Lower lobe of right lung (tissue), 2 donors: ENCODE data around the gene SOCS6. TPM values are rescaled to one million over a fixed set of nuclear protein-coding genes. Genes with fewer than 3 reads are reported as not detected.

Experiments
- ATAC-seq, 2 donors: fragments of 200-7000 bp; cut with Tn5 transposase; one replicate each; pipeline ENCODE4 v1.9.1; 2020 to 2022; ENCODE audit warnings: mild to moderate bottlenecking in 2 of 2, moderate library complexity in 2 of 2
- DNase-seq: peaks from one replicate; pipeline ENCODE4 v3.0.0-alpha.2; 2020
- H3K27ac ChIP-seq: fragments of 200-600 bp; one replicate; pipeline ENCODE4 v1.8.0; 2022
- H3K27me3 ChIP-seq: fragments of 200-600 bp; one replicate; pipeline ENCODE4 v1.8.0; 2022; ENCODE audit warnings: low read depth
- H3K36me3 ChIP-seq: fragments of 200-600 bp; one replicate; pipeline ENCODE4 v1.8.0; 2022; ENCODE audit warnings: mild to moderate bottlenecking
- H3K4me1 ChIP-seq: fragments of 200-600 bp; one replicate; pipeline ENCODE4 v1.8.0; 2022
- H3K4me3 ChIP-seq: fragments of 200-600 bp; one replicate; pipeline ENCODE4 v1.8.0; 2022; ENCODE audit warnings: mild to moderate bottlenecking
- H3K9me3 ChIP-seq: fragments of 200-600 bp; one replicate; pipeline ENCODE4 v1.8.0; 2022
- intact Hi-C: fragments of 100-400 bp; cut with DNase I; formaldehyde crosslinking; loops from one replicate; pipeline ENCODE4 v1.11.0; 2022
- total RNA-seq: library from RNA; stranded (reverse); fragmentation: NEBNext Ultra II Directional; extraction: Animal tissue kit (Norgen Biotek cat#: 25700); gene quantifications from one replicate; pipeline ENCODE4 v1.2.1, GENCODE V29; 2021
- TF ChIP-seq, protein P1 (sequence below): fragments of 200-600 bp; IDR thresholded peaks from one replicate; pipeline ENCODE4 v1.8.0; 2022; ENCODE audit warnings: antibody characterized with exemption, mild to moderate bottlenecking
- donor health status: DM: no; HTN: yes; CAD: no; lungs with severe emphysema.

Gene SOCS6
- total RNA-seq, 1 donor from 2014 or later = 24.8 TPM

DNA sequence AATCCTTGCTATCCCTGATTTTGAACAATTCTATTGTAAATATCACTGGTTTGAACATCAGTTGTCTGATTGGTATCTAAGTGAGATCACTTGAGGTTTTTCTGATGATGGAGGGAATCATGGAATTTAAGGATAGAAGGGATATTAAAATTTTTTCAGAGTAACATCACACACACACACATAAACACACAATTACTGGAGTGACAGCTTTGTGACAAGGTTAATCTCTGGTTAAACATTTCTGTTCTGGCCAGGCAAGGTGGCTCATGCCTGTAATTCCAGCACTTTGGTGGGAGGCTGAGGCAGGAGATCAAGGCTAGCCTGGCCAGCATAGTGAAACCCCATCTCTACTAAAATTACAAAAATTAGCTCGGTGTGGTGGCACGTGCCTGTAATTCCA lies 85.3 kb downstream of the SOCS6 start:
- no peaks in the 10 kb centered on the region for H3K27me3 ChIP-seq
- no peak for DNase-seq

DNA sequence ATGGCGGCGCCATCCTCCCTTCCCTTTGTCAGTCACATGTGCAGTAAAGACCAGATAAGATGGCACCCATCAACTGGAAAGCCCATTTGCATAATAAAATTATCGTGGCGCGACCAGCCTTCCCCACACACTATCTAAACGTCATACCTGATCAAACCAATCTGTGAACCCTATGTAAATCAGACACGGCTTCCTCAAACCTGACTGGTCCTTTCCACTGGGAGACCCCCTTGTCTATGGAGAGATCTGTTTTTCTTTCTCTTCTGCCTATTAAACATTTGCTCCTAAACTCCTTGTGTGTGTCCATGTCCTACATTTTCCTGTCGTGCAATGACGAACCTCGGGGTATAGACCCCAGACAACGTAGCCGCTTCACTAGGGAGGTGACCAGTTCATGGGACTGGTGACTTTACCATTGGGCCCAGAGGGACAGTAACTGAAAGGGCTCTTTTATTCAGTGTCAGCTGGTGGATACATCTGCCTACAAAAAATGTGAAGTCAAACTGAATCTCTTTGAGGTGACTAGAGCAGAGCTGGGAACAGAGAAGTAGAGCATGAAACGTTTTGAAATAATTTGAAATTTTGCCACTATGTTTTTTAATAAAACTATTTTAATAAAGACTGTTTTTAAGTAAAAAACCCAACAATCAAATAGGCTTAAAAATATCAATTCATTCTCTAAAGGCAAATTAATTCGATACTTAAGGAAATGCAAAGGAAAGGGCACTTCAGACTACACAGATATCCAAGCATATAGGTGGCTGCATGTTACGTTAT lies 87.5 kb downstream of the SOCS6 start:
- no peaks in the 10 kb centered on the region for H3K4me1 ChIP-seq
- H3K27ac ChIP-seq = no peak overlapping the region
- DNase-seq = no peak
- H3K4me3 ChIP-seq = no peak overlapping the region
- no peak for ATAC-seq
- H3K27me3 ChIP-seq = no peaks in the 10 kb centered on the region
- no peaks in the 10 kb centered on the region for H3K9me3 ChIP-seq
- intact Hi-C loops = no loop called here
- TF ChIP-seq, protein P1, sequence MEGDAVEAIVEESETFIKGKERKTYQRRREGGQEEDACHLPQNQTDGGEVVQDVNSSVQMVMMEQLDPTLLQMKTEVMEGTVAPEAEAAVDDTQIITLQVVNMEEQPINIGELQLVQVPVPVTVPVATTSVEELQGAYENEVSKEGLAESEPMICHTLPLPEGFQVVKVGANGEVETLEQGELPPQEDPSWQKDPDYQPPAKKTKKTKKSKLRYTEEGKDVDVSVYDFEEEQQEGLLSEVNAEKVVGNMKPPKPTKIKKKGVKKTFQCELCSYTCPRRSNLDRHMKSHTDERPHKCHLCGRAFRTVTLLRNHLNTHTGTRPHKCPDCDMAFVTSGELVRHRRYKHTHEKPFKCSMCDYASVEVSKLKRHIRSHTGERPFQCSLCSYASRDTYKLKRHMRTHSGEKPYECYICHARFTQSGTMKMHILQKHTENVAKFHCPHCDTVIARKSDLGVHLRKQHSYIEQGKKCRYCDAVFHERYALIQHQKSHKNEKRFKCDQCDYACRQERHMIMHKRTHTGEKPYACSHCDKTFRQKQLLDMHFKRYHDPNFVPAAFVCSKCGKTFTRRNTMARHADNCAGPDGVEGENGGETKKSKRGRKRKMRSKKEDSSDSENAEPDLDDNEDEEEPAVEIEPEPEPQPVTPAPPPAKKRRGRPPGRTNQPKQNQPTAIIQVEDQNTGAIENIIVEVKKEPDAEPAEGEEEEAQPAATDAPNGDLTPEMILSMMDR = no peak
- no peaks in the 10 kb centered on the region for H3K36me3 ChIP-seq

More for the DNA sequence above, 85.3 kb downstream of the SOCS6 start:
- Histone ChIP-seq H3K36me3 (no peaks in the 10 kb centered on the region), H3K4me1 (no peaks in the 10 kb centered on the region), H3K4me3 (no peak overlapping the region), H3K27ac (no peak overlapping the region), H3K9me3 (no peaks in the 10 kb centered on the region)
- intact Hi-C loops = no loop called here
- TF ChIP-seq, protein P1 = no peak
- no peak for ATAC-seq

DNA sequence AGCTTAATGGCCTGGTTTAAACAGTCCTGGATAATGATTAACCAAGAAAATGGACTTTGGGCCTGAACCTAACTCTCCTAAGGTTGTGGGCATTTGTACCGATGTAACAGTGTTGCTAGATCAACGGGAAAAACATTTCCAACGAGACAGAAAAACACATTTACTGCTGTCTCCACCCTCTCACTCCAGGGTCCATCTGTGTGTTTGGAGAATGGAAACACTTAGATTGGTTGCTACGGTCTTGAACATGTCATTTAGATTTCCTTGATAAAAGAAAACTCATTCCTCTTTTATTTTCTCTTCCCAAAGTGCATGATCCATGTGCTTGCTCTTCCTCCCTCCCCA lies 88.0 kb downstream of the SOCS6 start:
- H3K4me1 ChIP-seq = no peaks in the 10 kb centered on the region
- intact Hi-C loops = no loop called here
- H3K36me3 ChIP-seq = no peaks in the 10 kb centered on the region
- ATAC-seq (no peak), DNase-seq (no peak)
- TF ChIP-seq, protein P1 = no peak
- no peak overlapping the region for H3K4me3 ChIP-seq
- H3K27me3 ChIP-seq = no peaks in the 10 kb centered on the region
- H3K9me3 ChIP-seq = no peaks in the 10 kb centered on the region
- no peak overlapping the region for H3K27ac ChIP-seq

DNA sequence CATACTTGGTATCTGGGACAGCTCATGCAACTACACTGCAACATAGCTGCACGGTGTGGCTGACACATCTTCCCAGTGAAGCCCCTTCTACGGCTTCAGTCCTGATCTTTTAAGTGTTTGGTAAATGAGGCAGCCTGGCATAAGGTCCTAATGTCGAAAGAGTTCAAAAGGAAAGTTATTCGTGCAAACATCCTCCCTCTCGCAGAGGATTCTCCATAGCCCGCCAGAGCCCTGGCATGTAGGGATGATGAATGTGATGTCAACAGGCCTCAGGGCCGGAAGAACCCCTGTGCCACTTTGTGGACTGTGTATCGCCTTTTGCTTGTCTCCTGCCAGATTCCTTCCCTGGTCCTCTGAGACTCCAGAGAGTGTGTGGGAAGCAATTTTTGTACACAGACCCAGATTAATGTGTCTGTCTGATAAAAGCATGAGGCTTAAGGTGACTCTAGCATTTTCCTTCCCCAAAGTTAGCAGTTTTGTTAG lies 88.5 kb downstream of the SOCS6 start:
- Histone ChIP-seq H3K27ac (no peak overlapping the region), H3K9me3 (no peaks in the 10 kb centered on the region), H3K27me3 (no peaks in the 10 kb centered on the region), H3K4me3 (no peak overlapping the region), H3K4me1 (no peaks in the 10 kb centered on the region), H3K36me3 (no peaks in the 10 kb centered on the region)
- TF ChIP-seq, protein P1 = no peak
- DNase-seq = no peak
- intact Hi-C loops = no loop called here
- ATAC-seq = no peak

DNA sequence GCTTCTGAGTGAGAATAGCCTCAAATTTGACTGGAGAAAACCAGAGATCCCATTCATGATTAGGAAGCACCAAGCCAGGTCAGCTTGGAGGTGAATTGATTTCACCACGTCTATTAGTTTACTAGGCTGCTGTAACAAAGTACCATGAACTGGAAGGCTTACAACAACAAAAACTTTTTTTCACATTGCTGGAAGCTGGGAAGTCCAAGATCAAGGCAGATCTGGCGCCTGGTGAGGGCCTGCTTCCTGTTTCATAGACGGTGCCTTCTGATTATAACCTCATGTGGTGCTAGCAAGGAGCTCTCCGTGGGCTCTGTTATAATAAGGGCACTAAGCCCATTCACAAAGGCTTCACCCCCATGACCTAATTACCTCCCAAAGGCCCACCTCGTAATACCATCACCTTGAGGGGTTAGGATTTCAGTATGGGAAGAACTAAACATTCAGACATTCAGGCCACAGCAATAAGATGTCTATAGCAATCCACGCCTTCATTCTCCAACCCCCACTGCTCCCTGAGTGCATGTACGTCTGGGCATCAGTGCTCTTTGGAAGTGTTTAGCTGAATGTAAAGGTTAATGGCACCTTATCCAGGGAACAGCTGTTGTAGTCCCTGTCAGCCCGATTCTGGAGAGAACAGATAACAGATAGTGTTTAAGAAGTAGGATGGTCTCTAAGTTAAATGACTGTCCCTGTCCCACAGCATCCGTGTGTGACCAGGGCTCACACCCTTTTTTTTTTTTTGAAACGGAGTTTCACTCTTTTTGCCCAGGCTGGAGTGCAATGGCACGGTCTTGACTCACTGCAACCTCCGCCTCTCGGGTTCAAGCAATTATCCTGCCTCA lies 89.2 kb downstream of the SOCS6 start:
- intact Hi-C loops = no loop called here
- H3K36me3 ChIP-seq = no peaks in the 10 kb centered on the region
- DNase-seq (no peak), ATAC-seq (no peak)
- H3K4me3 ChIP-seq = no peak overlapping the region
- H3K27me3 ChIP-seq = no peaks in the 10 kb centered on the region
- H3K9me3 ChIP-seq = no peaks in the 10 kb centered on the region
- TF ChIP-seq, protein P1 = no peak
- no peak overlapping the region for H3K27ac ChIP-seq
- no peaks in the 10 kb centered on the region for H3K4me1 ChIP-seq

Other genes with a start within 250 kb of the SOCS6 start
- 10.8 TPM for gene RTTN, start 83.4 kb upstream of the SOCS6 start, total RNA-seq